Measurements from ENCODE around the gene ATF7IP2.

DNA sequence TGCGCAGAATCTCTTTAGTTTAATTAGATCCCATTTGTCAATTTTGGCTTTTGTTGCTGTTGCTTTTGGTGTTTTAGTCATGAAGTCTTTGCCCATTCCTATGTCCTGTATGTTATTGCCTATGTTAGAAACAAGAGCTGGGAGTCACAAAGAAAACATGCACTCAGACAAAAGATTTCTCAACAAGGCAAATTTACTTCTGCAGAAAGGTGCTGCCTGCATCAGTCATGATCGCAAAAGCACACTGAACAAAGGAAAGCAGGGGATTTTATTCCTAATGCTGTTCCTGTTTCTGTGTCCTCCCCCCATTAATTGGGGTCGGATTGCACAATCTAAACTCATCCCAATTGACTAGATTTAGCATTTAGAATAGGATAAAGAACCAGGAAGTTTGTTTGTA lies 55.9 kb downstream of the ATF7IP2 start:
- TF ChIP-seq, protein P1, sequence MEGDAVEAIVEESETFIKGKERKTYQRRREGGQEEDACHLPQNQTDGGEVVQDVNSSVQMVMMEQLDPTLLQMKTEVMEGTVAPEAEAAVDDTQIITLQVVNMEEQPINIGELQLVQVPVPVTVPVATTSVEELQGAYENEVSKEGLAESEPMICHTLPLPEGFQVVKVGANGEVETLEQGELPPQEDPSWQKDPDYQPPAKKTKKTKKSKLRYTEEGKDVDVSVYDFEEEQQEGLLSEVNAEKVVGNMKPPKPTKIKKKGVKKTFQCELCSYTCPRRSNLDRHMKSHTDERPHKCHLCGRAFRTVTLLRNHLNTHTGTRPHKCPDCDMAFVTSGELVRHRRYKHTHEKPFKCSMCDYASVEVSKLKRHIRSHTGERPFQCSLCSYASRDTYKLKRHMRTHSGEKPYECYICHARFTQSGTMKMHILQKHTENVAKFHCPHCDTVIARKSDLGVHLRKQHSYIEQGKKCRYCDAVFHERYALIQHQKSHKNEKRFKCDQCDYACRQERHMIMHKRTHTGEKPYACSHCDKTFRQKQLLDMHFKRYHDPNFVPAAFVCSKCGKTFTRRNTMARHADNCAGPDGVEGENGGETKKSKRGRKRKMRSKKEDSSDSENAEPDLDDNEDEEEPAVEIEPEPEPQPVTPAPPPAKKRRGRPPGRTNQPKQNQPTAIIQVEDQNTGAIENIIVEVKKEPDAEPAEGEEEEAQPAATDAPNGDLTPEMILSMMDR (IDR thresholded peaks at IDR 0.05), result no peak
- no peak for TF ChIP-seq POLR2A (IDR thresholded peaks at IDR 0.05)
